ENCODE measurements around the gene APOBEC3F.

- TF ChIP-seq, protein P1, sequence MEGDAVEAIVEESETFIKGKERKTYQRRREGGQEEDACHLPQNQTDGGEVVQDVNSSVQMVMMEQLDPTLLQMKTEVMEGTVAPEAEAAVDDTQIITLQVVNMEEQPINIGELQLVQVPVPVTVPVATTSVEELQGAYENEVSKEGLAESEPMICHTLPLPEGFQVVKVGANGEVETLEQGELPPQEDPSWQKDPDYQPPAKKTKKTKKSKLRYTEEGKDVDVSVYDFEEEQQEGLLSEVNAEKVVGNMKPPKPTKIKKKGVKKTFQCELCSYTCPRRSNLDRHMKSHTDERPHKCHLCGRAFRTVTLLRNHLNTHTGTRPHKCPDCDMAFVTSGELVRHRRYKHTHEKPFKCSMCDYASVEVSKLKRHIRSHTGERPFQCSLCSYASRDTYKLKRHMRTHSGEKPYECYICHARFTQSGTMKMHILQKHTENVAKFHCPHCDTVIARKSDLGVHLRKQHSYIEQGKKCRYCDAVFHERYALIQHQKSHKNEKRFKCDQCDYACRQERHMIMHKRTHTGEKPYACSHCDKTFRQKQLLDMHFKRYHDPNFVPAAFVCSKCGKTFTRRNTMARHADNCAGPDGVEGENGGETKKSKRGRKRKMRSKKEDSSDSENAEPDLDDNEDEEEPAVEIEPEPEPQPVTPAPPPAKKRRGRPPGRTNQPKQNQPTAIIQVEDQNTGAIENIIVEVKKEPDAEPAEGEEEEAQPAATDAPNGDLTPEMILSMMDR (conservative IDR thresholded peaks at IDR 0.05): peak; percentile 88
- TF ChIP-seq ZFX (IDR thresholded peaks at IDR 0.05): no peak
Measured at GRCh38 chr22:39003165-39003638, 37.5 kb upstream of the APOBEC3F start.

Data from C4-2B (cell line).